Retina (tissue), 1 donor: ENCODE results near the gene KIDINS220.

Experiments used
- DNase-seq: peaks from one replicate; pipeline ENCODE4 v3.0.0-alpha.2; 2016

Gene KIDINS220

DNA sequence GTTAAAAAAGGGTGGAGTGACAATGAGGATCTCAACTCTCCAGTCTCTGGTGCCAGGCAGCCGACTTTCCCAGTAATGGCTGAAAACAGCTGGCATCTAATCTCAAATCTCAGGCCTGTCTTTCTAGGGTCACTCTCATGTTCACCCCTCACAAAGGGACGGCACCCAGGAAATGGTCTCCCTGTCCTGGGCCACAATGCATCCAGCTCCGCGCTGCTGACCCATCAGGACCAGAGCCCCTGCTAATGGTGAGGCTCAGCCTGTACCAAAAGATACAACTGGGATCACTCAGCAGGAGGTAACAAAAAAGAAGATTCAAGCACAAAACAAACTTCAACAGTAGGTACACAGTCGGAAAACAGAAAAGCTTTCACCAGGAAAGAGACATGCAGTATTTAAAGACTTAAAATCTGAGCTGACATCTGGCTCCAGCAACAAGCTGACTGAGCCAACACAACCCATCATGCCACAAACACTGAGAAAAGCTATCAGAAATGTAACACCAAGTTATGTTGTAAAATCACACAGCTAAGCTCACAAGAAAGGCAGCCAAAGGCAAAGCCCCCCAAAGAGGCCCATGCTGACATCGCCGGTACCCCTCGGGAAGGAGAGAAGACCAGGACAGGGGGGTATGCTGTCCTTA lies 13.6 kb upstream of the KIDINS220 start:
- DNase-seq = no peak

DNA sequence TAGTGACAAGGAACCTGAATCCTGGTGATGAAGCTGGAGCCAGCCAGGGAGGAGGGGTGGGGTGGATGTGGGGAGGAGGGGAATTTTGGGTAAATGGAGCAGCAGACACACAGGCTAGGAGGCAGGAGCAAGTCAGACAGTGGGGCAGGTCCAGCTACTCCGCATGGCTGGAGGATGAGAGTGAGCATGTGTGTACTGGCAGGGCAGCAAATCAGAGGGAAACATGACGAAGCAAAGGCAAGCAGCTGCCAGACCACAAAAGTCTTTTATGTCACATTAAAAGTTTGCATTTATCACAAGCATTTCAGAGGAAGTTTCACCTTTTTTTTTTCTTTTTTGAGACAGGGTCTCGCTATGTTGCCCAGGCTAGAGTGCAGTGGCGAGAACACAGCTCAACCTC lies 11.9 kb upstream of the KIDINS220 start:
- no peak for DNase-seq

DNA sequence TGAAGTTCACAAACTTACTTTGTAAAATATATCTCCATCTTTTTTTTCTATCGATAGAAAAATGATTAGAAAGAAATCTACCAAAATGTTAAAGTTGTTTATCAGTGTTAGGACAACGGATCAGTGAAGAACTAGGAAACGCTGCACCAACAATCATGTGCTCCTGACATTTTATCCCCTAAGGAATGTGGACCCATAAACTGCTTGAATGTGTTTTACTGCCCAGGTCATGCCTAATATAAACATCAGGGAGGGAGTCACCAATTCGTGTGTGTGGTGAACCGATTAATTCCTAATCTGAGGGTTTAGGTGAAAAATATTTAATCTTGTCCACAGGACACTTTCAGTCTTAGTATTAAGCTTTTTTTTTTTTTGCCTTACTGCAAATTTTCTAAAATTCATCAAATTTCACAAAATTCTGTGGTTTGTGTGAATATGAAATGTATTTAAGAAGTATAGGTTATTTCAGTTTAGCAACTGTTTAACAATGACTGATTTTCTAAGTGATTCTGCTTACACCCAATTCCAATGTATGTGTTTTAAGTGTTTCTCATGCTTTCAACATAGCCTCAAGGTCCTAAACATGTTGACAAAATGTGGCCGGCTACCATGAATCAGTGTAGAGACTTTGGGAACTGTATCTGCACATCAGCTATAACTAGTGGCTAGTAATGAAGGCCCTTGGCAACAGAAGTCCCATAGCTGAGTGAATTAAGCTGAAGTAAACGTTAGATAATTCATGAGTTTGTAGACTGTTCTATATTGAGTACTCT lies 11.1 kb upstream of the KIDINS220 start:
- DNase-seq = no peak

DNA sequence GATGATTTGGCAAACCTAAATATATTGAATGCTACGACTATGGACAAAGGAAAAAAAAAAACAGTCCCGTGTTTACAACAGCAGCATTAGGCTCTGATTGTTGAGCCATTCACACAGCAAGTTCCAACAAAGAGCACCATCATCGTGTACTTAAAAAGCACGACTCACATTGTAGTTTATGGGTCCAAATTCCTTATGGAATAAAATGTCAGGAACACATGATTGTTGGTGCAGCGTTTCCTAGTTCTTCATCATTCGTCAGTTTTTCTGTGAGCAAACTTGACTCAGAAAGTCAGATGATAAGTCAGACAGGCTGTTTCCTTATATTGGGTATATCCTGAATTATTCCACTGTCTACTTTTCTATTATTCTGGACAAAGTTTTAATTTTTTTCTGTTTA lies 10.0 kb upstream of the KIDINS220 start:
- DNase-seq = no peak

DNA sequence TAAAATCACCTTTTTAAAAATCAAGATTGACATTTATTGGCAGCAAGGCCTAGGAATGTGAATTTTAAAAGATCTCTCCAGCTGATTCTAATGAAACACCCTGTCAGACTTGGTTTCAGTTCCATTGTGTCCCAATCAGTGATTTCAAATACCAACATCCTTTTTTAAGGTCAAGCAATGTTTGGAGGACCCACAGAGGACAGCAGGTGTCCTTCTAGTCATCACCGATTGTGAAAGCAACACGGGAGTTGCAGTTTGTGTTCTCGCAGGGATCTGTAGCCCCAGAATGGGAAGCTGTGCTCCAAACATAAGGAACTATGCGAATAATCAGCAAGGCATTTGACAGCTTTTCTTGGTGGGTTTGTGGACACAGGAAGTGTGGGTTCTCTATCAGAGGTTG lies 4.5 kb upstream of the KIDINS220 start:
- no peak for DNase-seq

DNA sequence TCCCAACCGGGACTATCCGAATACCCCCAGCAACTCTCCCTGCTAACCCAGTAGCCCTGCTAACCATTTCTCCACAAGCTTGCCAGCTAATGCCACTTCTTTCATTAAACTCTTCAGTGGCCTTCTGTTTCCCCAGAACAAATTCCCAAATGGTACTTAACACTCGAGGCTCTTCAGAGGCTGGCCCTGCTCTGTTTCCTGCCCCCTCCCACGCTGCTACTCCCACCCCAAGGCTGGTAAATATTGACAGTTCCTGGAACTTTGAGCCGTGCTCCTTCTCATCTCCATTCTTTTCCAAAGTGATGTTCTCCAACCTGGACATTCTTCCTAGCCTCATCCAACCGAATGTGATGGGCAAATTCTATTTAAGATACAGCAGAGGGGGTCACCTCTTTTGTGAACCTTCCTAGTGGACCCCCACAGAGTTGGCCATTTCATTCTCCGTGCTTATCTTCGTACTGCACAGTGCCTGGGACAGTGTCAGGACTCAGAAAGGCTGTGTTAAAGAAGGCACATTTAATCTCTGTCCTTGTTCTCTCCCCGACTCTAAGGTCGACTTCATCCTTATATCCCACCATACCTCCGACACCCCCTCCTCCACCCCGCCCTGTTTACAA lies 3.2 kb upstream of the KIDINS220 start:
- no peak for DNase-seq

DNA sequence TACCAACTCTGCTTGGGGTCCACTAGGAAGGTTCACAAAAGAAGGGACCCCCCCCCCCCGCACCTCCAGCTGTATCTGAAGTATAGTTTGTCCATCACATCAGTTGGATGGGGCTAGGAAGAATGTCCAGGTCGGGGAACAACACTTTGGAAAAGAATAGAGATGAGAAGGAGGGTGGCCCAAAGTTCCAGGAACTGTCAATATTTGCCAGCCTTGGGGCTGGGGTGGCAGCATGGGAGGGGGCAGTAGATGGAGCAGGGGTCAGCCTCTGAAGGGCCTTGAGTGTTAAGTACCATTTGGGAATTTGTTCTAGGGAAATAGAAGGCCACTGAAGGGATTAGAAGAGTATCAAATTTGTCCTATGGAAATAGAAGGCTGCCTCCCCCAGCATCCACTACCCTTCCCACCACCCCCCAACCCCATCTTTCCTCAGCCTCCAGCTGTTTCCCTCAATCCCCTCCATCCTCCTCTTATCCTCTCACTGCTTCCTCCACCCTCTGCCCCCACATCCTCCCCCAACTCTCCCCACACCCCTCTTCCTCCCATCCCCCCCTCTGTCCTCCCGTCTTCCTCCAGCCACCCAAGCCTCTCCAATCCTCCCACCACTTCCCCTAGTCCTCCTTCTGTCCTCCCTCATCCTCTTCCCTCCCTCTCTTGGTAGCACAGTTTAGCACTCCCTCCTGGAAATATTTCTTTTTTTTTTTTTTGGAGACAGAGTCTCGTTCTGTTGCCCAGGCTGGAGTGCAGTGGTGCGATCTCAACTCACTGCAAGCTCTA lies 2.0 kb upstream of the KIDINS220 start:
- DNase-seq = no peak

DNA sequence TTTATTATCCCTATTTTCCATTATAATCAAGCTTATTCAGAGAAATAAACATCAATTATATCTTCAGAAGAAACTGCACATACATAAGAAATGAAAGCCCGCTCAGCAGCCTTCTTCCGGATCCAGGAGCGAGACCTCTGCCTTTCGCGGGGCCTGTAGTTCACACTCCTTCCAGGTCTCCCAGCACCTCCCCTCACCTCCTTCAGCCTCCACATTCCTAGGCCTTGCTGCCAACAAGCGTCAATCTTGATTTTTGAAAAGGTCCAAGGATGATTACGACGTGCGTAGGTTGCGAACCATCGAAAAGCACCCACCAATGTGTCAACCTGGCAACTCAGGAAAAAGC lies 355 bp upstream of the KIDINS220 start:
- no peak for DNase-seq

DNA sequence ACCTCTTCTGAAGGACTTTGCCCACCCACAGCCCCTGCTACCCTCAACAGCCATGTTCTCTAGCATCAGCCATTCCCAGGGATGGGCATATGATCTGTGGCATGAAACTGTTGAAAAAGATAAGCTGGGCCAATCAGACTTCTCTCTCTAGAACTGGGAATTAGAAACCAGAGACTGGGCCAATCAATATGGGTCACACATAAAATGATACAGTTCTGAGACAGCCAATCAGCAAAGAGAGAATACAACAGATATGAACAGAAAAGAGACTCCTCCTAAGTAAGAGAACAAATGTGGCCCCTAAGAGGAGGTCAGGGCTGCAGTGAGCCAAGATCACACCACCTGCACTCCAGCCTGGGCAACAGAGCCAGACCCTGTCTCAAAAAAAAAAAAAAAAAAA lies 2.1 kb downstream of the KIDINS220 start:
- DNase-seq = no peak

DNA sequence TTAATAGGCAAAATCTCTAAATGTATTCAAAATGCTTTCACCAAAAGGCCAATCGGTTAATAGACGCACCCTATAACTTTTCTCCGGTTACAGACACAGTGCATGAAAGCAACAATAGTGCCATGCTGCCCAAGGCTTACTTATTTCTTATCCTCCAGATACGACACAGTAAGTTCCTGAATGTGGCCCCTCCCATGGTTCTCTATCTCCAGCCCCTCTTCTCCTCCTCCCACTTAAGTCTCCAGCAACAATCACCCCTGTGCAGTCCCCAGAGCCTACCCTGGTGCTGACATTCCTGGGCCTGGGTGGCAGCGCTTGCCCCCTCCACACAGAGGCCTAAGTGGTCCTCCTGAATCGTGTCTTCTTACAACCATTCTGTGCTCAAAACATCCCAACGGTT lies 3.6 kb downstream of the KIDINS220 start:
- no peak for DNase-seq

DNA sequence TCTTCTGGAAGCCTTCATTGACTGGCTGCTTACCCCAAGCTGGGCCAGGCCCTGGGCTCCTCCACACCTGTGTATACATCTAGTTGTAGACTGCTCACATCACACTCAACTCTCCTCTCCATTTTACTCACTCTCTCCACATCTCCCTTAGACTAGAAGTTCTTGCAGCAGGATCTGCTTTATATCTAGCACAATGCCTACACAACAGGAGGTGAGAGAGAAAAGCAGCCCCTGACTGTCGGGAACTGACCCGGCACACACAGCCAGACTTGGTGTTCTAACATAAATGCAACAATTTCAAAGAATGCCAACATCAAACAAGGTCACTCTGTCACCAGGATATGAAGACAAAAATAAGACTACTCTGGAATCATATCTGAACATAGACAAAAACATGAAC lies 5.9 kb downstream of the KIDINS220 start:
- no peak for DNase-seq

DNA sequence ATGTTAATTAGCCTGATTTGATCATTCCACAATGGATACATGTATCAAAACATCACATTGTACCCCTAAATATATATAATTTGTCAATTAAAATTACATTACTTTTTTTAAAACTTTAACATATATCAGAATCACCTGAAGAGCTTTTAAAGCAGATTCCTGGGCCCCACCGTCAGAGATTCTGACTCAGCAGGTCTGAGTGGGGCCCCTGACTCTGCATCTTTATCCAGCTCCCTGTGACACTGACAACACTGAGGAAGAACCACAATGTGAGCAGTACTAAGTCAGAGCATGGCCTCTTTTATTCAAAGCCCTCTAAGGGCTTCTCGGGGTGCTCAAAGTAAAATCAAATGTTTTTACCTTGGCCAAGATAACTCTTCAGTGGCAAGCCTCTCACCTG lies 9.7 kb downstream of the KIDINS220 start:
- no peak for DNase-seq

DNA sequence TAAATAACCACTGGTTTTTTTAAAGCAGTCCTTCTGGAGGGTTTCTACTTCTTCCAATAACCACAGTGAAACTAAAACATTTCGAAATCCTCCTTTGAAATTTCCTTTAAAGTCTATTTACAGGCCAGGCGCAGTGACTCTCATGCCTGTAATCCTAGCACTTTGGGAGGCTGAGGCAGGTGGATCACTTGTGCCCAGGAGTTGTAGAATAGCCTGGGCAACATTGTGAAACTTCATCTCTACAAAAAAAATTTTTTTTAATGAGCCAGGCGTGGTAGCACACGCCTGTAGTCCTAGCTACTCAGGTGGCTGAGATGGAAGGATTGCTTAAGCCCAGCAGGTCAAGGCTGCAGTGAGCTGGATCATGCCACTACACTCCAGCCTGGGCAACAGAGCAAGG lies 15.2 kb downstream of the KIDINS220 start:
- DNase-seq = no peak

DNA sequence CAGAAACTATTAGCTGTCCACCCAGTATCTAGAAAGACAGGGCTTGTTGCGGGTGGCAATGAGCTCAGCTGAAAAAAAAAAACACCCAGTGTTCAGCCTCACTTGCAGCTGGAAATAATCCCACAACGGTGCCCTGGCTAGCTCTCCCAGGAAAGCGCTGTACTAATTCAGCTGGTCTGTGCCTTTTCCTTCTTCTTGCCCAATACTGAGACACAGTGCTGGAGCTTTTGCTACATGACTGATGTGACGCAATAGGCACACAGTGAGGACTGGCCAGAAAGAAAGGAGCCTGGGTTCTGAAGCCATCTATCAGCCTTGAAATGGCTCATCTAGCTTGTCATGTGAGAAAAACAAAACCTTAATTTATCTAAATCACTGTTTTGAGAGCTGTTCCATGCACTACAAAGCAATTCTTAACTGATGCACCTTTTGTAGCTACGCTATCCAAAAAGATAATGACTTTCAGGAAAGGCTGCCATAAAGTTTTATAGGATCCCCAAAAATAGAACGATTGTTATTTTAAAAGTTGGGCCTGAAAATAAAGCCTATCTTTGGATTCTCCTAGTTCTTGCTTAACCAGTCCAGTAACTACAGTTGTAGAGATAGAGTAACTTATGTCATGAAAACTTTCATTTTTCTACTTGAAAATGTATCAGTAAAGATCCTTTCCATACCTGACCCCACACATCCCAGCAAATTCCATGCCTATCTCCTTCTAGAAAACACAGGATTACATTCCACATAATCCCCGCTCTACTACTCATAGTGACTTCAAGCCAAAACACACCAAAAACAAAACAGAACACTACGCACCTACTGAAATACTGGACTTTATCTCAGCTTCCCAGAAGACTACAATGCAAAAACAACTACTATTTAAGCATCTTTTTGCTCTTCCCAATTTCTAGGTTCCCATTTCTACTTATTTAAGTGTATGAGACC lies 15.9 kb downstream of the KIDINS220 start:
- DNase-seq = no peak

DNA sequence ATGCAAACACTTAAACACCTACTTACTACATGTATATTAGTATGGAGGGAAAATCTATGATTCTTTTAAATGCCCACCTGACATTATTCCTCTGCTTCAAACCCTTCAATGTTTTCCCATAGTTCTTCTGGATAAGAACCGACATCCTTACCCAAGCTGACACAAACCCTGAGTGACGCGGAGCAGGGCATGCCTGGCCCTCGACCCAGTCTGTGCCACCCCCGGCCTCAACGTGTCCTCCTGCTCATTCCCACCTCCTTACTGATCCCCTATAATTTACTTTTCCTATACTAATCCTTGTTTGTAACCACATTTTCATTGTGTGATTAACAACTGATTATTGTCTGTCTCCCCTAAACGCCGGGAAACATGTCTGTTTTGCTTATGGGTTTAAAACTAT lies 17.5 kb downstream of the KIDINS220 start:
- no peak for DNase-seq

DNA sequence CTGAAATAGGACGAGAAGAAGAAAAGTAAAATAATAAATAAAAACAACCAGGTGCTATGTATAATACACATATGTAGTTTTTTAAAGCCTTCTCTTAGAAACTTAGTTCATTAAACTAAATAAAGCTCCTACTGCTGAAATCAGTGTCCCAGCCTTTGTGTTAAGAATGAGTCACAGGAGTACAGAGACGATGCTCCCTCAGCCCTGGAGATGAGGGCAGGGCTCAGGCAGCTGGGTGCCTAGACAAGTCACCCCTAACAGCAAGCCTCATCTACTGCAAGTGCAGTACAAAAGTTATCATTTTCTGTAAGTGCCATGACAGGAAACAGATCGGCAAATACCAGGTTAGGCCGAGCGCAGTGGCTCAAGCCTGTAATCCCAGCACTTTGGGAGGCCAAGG lies 18.2 kb downstream of the KIDINS220 start:
- no peak for DNase-seq

DNA sequence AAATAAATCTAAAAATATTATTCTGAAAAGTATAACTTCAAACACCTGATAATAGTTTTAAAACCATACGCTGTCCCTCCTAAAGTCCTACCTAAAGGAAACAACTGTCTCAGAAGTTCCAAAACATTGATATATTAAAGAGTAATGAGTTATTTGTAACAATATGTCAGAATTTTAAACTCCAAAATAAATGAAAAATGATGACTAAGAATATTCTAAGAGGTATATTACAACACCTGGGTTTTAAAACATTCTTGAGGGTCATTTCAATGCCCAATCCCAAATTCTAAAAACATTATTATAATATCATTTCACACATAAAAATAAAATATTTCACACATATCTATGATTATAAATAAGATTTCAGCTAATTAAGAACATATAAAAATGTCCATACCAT lies 20.2 kb downstream of the KIDINS220 start:
- DNase-seq = no peak

DNA sequence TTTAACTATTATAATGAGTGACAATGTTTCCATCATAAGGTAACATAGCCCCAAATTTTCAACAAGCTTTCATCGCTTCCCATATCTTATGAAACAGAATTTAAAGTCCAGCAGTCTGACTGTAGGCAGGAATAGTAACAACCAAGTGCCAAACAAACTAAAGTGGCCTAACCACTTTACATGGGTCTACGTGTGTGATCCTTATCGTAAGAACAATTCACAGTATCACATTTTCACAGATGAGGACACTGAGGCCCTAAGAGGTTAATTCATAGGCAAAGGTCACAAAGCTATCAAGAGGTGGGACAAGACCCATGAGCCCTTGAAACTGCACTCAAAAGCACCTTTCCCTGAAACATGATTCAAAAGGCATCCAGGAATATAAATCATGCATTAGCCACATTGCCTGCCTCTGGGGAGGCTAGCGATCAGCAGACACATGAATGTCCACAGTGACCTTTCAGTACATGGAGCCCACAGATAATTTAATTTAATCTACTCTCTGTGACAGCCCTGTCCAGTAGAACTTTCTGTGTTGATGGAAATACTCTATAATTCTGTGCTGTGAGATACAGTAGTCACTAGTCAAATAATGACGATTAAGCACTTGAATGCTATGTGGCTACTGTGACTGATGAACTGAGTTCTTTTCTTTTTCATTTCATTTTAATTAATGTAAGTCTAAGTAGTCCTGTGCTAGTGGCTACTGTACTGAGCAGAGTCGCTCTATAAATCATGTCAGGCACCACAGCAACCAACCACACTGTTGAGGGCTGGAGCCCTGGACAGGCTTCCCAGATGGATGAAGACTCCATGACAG lies 30.3 kb downstream of the KIDINS220 start:
- DNase-seq = no peak

DNA sequence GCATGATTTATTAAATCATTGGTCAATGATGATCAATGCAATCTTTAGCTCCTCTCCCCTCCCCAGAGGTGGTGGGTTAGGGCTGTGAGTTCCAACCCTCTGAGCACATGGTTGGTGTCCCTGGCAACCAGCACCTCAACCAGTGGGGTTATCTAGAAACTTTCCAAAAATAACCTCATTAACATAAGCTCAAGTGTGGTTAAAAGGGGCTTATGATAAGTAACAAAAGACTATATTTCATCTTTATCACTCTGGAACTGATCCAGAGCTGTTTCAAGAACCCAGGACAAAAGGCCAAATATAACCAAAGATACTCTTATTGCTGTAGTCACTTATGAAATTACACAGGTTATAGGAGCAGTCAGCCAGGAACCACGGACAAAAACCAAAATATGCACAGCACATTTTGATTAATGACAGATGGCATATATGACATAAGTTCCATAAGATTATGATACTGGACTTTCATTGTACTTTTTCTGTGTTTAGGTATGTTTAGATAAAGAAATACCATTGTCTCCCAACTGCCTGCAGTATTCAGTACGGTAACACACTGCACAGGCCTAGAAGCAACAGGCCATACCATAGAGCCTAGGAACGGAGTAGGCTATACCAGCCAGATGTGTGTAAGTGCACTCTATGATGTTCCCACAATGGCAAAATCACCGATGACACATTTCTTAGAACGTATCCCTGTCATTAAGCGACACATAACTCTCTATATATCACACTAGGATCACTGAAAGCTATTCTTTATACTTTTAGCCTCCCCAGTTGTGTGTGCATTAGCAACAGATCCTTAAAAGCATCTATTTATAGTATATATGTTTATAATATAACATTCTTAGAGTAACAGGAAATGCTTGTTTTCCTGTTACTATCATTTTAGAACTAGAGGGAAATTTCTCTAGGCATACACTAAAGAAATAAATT lies 31.9 kb downstream of the KIDINS220 start:
- DNase-seq = no peak

DNA sequence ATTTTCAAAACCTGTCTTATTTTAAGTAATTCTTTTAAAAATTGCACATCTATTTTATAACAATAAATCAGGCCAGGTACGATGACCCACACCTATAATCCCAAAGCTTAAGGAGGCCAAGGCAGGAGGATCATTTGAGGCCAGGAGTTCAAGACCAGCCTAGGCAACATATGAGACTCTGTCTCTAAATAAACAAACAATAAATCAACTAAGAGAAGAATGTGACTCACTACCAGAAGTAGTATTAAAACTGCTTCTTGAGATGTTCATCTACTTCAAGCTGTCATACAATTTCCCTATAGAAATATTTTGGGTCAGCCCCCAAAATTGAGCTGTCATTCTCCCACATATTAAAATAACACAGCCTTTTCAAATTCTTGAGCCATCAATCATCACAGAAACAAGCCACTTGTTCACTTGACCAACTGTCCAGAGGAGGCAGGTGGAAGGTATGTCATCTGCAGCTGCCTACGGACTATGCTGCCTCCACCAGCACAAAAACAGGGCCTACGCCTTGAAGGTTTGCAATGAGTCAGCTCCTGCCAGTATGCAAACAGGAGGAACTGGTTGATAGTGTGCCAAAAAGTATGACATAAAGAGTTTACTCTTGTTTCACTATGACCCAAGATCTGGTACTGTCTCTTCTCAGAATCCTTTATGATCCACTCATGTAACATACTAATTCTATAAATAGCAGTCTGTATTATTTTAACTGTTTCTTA lies 33.6 kb downstream of the KIDINS220 start:
- no peak for DNase-seq
